ENCODE results near the gene THRA. TPM values are rescaled to one million over a fixed set of nuclear protein-coding genes. Genes with fewer than 3 reads are reported as not detected.

The THRA gene
- total RNA-seq, 1 experiment from 2014 or later, result 10.1 TPM

DNA sequence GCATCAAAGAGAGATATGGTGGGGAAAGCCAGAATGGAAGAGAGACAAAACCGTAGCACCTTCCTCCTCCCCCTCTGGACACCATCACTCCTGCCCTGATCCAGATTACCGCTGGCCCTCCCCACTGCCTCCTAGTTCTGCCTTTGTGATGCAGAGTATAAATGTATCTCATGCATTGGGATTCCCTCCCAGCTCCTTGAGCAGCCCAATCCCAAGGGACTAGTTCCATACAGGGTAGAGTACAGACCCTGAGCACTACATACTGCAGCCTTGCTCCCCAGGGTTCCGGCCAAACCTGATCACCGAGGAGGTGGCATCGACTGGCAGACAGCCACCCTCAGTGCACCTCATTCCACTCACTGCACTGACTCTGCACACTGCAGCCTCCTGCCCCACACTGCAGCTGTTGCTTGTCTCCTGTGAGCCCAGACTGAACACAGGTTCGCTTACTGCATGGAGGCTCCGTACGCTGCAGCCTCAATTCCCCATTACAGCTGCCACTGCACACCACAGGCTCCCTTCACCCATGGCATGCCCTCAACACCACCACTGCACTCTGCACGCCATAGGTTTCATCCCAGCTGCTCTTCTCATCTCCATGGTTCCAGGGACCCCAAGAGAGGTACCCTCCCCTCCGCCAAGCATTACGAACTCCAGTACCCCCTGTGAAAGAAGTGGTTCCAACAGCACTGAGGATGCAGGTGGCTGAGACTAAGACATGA lies 1.7 kb upstream of the THRA start:
- Histone ChIP-seq H2BK20ac (ENCODE audit: low read depth, low read length, poor library complexity, severe bottlenecking) (no peak overlapping the region), H4K91ac (ENCODE audit: insufficient read length, low read depth, low read length) (no peak overlapping the region), H2BK120ac (ENCODE audit: low read depth, low read length, poor library complexity, severe bottlenecking) (no peak overlapping the region), H3K9me3 (ENCODE audit: control insufficient read depth, low read depth, low read length) (no peaks in the 10 kb centered on the region), H3K79me1 (ENCODE audit: insufficient read depth, low read depth, low read length, poor library complexity, severe bottlenecking) (no peaks in the 10 kb centered on the region), H4K20me1 (ENCODE audit: control insufficient read depth, insufficient read depth, insufficient read length) (no peaks in the 10 kb centered on the region), H3K4ac (ENCODE audit: low read depth, low read length) (no peak overlapping the region), H3K23me2 (ENCODE audit: insufficient read length, low read depth, low read length, poor library complexity, severe bottlenecking) (peaks cover 9% of the 10 kb centered on the region), H3K18ac (ENCODE audit: insufficient read length, low read depth, low read length) (no peak overlapping the region), H2AFZ (ENCODE audit: low read length) (no peak overlapping the region), H2BK5ac (ENCODE audit: insufficient read length, low read length) (no peak overlapping the region), H3K79me2 (ENCODE audit: insufficient read depth, low read length) (no peaks in the 10 kb centered on the region), H3T11ph (ENCODE audit: low read length) (no peak overlapping the region), H4K5ac (ENCODE audit: insufficient read length, low read depth, low read length) (no peak overlapping the region), H2BK12ac (ENCODE audit: insufficient read length, low read depth, low read length) (no peak overlapping the region), H3K4me2 (ENCODE audit: insufficient read depth, insufficient read length, low read length) (no peak overlapping the region), H3K27me3 (ENCODE audit: insufficient read depth, low read length) (peaks cover 2% of the 10 kb centered on the region; the same call in 1 of the 2 replicates), H3K14ac (ENCODE audit: insufficient read depth, low read length) (no peak overlapping the region), H3K23ac (ENCODE audit: insufficient read length, low read depth, low read length) (no peak overlapping the region), H3K9ac (ENCODE audit: extremely low read depth, insufficient read length, low read length) (no peak overlapping the region), H4K8ac (replicated peaks; ENCODE audit: insufficient read length, low read depth, low read length) (no peak overlapping the region), H3K56ac (ENCODE audit: insufficient read length, low read depth, low read length) (no peak overlapping the region), H3K27ac (ENCODE audit: insufficient read length, low read depth, low read length) (no peak overlapping the region), H3K4me1 (ENCODE audit: insufficient read depth, low read length) (peaks cover 10% of the 10 kb centered on the region), H2BK15ac (ENCODE audit: low read depth, low read length) (no peak overlapping the region), H2AK5ac (ENCODE audit: insufficient read length, low read length) (no peak overlapping the region)
- H3K4me3 Mint-ChIP-seq, result peak overlapping the region; percentile 74 to 91; a peak in 4 of 5 replicates
- no peaks in the 10 kb centered on the region; a peak in 1 of 5 replicates for H3K9me3 Mint-ChIP-seq
- H3K27ac Mint-ChIP-seq, result 0 out of 7 replicates have a peak overlapping the region, but pooled peaks of 1 of the 3 experiments have one; percentile 31
- no peak for DNase-seq
- WGBS (ENCODE audit: extremely low coverage, insufficient read length, low lambda C conversion rate), result no CpG with 5 or more reads among the region's 11 CpGs
- H3K4me1 Mint-ChIP-seq, result peaks cover 45 to 68% of the 10 kb centered on the region in 2 experiments
- H3K27me3 Mint-ChIP-seq (ENCODE audit: low read depth), result peaks cover 41% of the 10 kb centered on the region
- TF ChIP-seq, protein P1, sequence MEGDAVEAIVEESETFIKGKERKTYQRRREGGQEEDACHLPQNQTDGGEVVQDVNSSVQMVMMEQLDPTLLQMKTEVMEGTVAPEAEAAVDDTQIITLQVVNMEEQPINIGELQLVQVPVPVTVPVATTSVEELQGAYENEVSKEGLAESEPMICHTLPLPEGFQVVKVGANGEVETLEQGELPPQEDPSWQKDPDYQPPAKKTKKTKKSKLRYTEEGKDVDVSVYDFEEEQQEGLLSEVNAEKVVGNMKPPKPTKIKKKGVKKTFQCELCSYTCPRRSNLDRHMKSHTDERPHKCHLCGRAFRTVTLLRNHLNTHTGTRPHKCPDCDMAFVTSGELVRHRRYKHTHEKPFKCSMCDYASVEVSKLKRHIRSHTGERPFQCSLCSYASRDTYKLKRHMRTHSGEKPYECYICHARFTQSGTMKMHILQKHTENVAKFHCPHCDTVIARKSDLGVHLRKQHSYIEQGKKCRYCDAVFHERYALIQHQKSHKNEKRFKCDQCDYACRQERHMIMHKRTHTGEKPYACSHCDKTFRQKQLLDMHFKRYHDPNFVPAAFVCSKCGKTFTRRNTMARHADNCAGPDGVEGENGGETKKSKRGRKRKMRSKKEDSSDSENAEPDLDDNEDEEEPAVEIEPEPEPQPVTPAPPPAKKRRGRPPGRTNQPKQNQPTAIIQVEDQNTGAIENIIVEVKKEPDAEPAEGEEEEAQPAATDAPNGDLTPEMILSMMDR (conservative IDR thresholded peaks at IDR 0.05), result no peak
- H3K36me3 Mint-ChIP-seq (ENCODE audit: insufficient read depth in 1 of 3, low read depth in 3 of 3), result no peaks in the 10 kb centered on the region; a peak in 1 of 7 replicates
